GM12878 (cell line): ENCODE data around the gene SYCE1L. TPM values are rescaled to one million over a fixed set of nuclear protein-coding genes. Genes with fewer than 3 reads are reported as not detected.

Experiments
- ATAC-seq: fragments of 200-7000 bp; cut with Tn5 transposase; 3 replicates; pipeline ENCODE4 v1.9.1; 2020; ENCODE audit warnings: mild to moderate bottlenecking, moderate library complexity
- BruUV-seq: library from RNA; stranded (reverse); fragments of 400-500 nt; replicated peaks from 2 replicates; lab custom pipeline; 2021; lab: Mats Ljungman, UMichigan
- CTCF ChIA-PET: fragments of 300-600 bp; sonication (Branson Sonifier 250); formaldehyde crosslinking; extraction: SDS; loops from one replicate; lab custom pipeline; 2021; ENCODE audit warnings: inconsistent platforms; lab: Yijun Ruan, JAX
- POLR2A ChIA-PET: fragments of 350-600 bp; formaldehyde crosslinking; extraction: SDS; loops from one replicate; lab custom pipeline; 2021; ENCODE audit warnings: inconsistent platforms; lab: Charles Lee
- RAD21 ChIA-PET: fragments of 300-600 bp; sonication (Branson Sonifier 250); formaldehyde crosslinking; loops from one replicate; lab custom pipeline; 2023; ENCODE audit warnings: antibody characterized with exemption; ENCODE audit not compliant: unreplicated experiment; lab: Charles Lee
- SMC1A ChIA-PET: fragments of 300-600 bp; sonication (Branson Sonifier 250); formaldehyde crosslinking; loops from one replicate; lab custom pipeline; 2023; ENCODE audit not compliant: unreplicated experiment, uncharacterized antibody; lab: Charles Lee
- DNase-seq: peaks from one replicate; pipeline ENCODE4 v3.0.0-alpha.2; 2011; ENCODE audit warnings: low read depth, low spot score
- FAIRE-seq: peaks from 3 replicates; lab custom pipeline; 2011; peaks lifted over from hg19 to GRCh38; lab: Jason Lieb, UNC
- H2AFZ ChIP-seq: 2 replicates; pipeline ENCODE4 v1.6.0; 2011; ENCODE audit warnings: low read depth, low read length, control low read depth; ENCODE audit not compliant: control insufficient read depth
- H3K27ac ChIP-seq: 2 replicates; pipeline ENCODE4 v1.5.1; 2011; ENCODE audit warnings: control low read depth; ENCODE audit not compliant: control insufficient read depth, insufficient read depth
- H3K27me3 ChIP-seq, 2 experiments: replicated peaks in 1 of 2; 2 replicates each; pipeline versions ENCODE4 v1.6.0 to v1.6.1; 2011; ENCODE audit warnings: low read length in 1 of 2; ENCODE audit not compliant: control insufficient read depth in 2 of 2, insufficient read depth in 2 of 2
- H3K36me3 ChIP-seq, 2 experiments: 2 replicates each; pipeline ENCODE4 v1.5.1; 2011; ENCODE audit warnings: low read length in 1 of 2; ENCODE audit not compliant: control insufficient read depth in 2 of 2, insufficient read depth in 2 of 2
- H3K4me1 ChIP-seq: 2 replicates; pipeline ENCODE4 v1.6.1; 2011; ENCODE audit warnings: mild to moderate bottlenecking, low read length, moderate library complexity, mixed read lengths; ENCODE audit not compliant: control insufficient read depth, insufficient read depth
- H3K4me2 ChIP-seq: 2 replicates; pipeline ENCODE4 v1.6.0; 2011; ENCODE audit warnings: control low read depth; ENCODE audit not compliant: control insufficient read depth, insufficient read depth
- H3K4me3 ChIP-seq: fragments of 200-600 bp; sonication (generic); 2 replicates; pipeline ENCODE4 v1.5.1; 2016
- H3K79me2 ChIP-seq: 2 replicates; pipeline ENCODE4 v1.6.0; 2011; ENCODE audit warnings: low read length; ENCODE audit not compliant: control insufficient read depth, insufficient read depth
- H3K9ac ChIP-seq: 2 replicates; pipeline ENCODE4 v1.8.0; 2011; ENCODE audit warnings: low read length, control low read depth, mixed read lengths; ENCODE audit not compliant: control insufficient read depth, insufficient read depth
- H3K9me3 ChIP-seq: replicated peaks from 3 replicates; pipeline ENCODE4 v1.5.1; 2011; ENCODE audit warnings: mild to moderate bottlenecking, low read length; ENCODE audit not compliant: control insufficient read depth, insufficient read depth
- H4K20me1 ChIP-seq: 2 replicates; pipeline ENCODE4 v1.6.0; 2011; ENCODE audit not compliant: control insufficient read depth, insufficient read depth
- ESRRA ChIP-seq: IDR thresholded peaks from 2 replicates; pipeline ENCODE4 v1.6.1; 2012; ENCODE audit warnings: mild to moderate bottlenecking, low read length, improper control_type of control experiment
- ETV6 ChIP-seq, 2 experiments: fragments of 450-650 bp in 1 of 2; IDR thresholded peaks in 1 of 2; conservative IDR thresholded peaks in 1 of 2; 2 replicates each; pipeline ENCODE4 v1.6.1; 2014; ENCODE audit warnings: antibody characterized with exemption in 1 of 2, borderline replicate concordance in 1 of 2, low read depth in 1 of 2, mild to moderate bottlenecking in 1 of 2, moderate library complexity in 1 of 2
- KDM1A ChIP-seq: fragments of 200-600 bp; sonication (generic); IDR thresholded peaks from 2 replicates; pipeline ENCODE4 v1.6.1; 2016; ENCODE audit warnings: borderline replicate concordance
- NKRF ChIP-seq: fragments of 450-650 bp; conservative IDR thresholded peaks from 2 replicates; pipeline ENCODE4 v1.6.1; 2017; ENCODE audit warnings: mild to moderate bottlenecking, moderate library complexity
- PAX8 ChIP-seq: fragments of 450-650 bp; IDR thresholded peaks from 2 replicates; pipeline ENCODE4 v1.6.1; 2017; ENCODE audit warnings: mild to moderate bottlenecking, moderate library complexity
- SPI1 ChIP-seq: IDR thresholded peaks from 2 replicates; pipeline ENCODE4 v1.6.1; 2011; ENCODE audit warnings: low read depth, mild to moderate bottlenecking, low read length, moderate library complexity, borderline replicate concordance; ENCODE audit not compliant: insufficient read depth
- SREBF2 ChIP-seq: IDR thresholded peaks from 2 replicates; pipeline ENCODE4 v1.6.1; 2012; ENCODE audit warnings: mild to moderate bottlenecking, low read length
- SUZ12 ChIP-seq: fragments of 200-600 bp; sonication (generic); IDR thresholded peaks from one replicate; pipeline ENCODE4 v1.6.1; 2018; ENCODE audit warnings: antibody characterized with exemption, mild to moderate bottlenecking; ENCODE audit not compliant: unreplicated experiment
- ZZZ3 ChIP-seq: IDR thresholded peaks from 2 replicates; pipeline ENCODE4 v1.6.1; 2011; ENCODE audit warnings: low read depth; ENCODE audit not compliant: control insufficient read depth, insufficient read length
- WGBS: methylation state at CpG from one replicate; pipeline ENCODE4 v1.1.6; 2016; ENCODE audit warnings: low lambda C conversion rate; ENCODE audit not compliant: insufficient replicate concordance, insufficient coverage; ENCODE audit errors: missing lambda C conversion rate; 5-methylcytosine and 5-hydroxymethylcytosine counted together
- in situ Hi-C: fragments of 300-500 bp; cut with MboI; formaldehyde crosslinking; loops from 9 replicates; pipeline ENCODE4 v1.14.3; 2018; ENCODE audit warnings: mixed read lengths
- intact Hi-C: fragments of 100-400 bp; cut with micrococcal nuclease; formaldehyde crosslinking; loops from one replicate; pipeline ENCODE4 v1.14.2; 2022; ENCODE audit not compliant: unreplicated experiment
- polyA plus RNA-seq, 11 experiments: library from polyadenylated mRNA; depleted of rRNA in 4 of 11; unstranded in 6 of 11; stranded (reverse) in 5 of 11; fragments of >200 nt; fragmentation: Nextera tagmentation in 4 of 11; fragmentation: Illumina TruSeq in 1 of 11; extraction: Ambion mirVana in 4 of 11; extraction: Trizol in 1 of 11; gene quantifications; 1 replicate in 1 of 11; 2 replicates in 10 of 11; pipeline versions ENCODE4 v1.2.1 to v1.2.3, GENCODE V29; 2011 to 2016; ENCODE audit warnings: inconsistent platforms in 2 of 11, missing spikeins in 2 of 11, low read depth in 1 of 11
- total RNA-seq, 4 experiments: library from RNA; depleted of rRNA in 3 of 4; stranded (reverse); fragments of >200 nt in 3 of 4; fragmentation: Illumina TruSeq in 1 of 4; extraction: Trizol in 1 of 4; gene quantifications; 2 replicates each; pipeline versions ENCODE4 v1.2.1 to v1.2.3, GENCODE V29; 2013 to 2021
- TF ChIP-seq, protein P1 (sequence below): fragments of 450-650 bp; IDR thresholded peaks from 2 replicates; pipeline ENCODE4 v1.6.1; 2017; ENCODE audit warnings: mild to moderate bottlenecking, low read depth, inconsistent platforms; ENCODE audit not compliant: poor library complexity, severe bottlenecking

SYCE1L gene
- total and polyA plus RNA-seq, 10 of the 15 experiments (the other 5 are each of a cell fraction or from before 2014, with no cell fraction given), result 0.35 to 4.6 (median 0.91) TPM; not detected in 5

DNA sequence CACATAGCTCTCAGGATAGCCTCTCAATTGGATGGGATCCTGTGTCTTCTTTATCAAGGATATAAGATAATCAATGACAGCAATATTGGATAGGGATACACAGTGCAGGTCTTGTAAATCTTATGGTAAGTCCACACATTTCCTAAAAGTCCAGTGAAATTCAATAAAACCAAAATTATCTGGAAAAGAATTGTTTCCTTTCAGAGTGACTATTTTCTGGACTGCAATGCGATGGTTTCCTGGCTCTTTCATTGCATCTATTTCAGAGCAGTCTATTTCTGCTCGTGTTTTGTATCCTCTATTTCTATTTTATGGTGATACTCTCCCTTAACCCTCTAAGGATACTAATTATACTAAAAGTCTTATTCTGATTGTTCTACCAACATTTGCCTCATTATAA is 32.5 kb upstream of the SYCE1L start:
- intact Hi-C loops (loop anchor here (10.0 kb wide), 1 partner anchor 892 kb away; the partner anchor contains the start of gene CNTNAP4), in situ Hi-C loops (loop anchor here (10.0 kb wide), 1 partner anchor 502 kb away; no protein-coding TSS in a partner anchor)
- no peak overlapping the region for H3K4me3 ChIP-seq
- ChIA-PET SMC1A (interaction anchor here (0.7 kb wide), 1 partner anchor 508 kb away, joined by 3 read pairs; no protein-coding TSS in a partner anchor), CTCF (interaction anchor here (0.7 to 1.4 kb wide), 3 partner anchors 12 to 512 kb away, joined by 3 read pairs; no protein-coding TSS in a partner anchor), POLR2A (no interaction called here), RAD21 (no interaction called here)
- no peaks in the 10 kb centered on the region for H3K27me3 ChIP-seq
- no peak for DNase-seq
- FAIRE-seq, result no peak
- H3K36me3 ChIP-seq, result no peaks in the 10 kb centered on the region
- H3K27ac ChIP-seq, result no peak overlapping the region
- no peaks in the 10 kb centered on the region for H4K20me1 ChIP-seq
- BruUV-seq, result no TSS peak
- TF ChIP-seq ESRRA (no peak), SPI1 (no peak), ZZZ3 (no peak), KDM1A (no peak), PAX8 (no peak), SUZ12 (no peak), ETV6 (conservative IDR thresholded peaks at IDR 0.05 in 1 of 2, IDR thresholded peaks at IDR 0.05 in 1 of 2; ENCODE audit: borderline replicate concordance in 1 of 2, low read depth in 1 of 2) (no peak), SREBF2 (no peak), NKRF (no peak)
- TF ChIP-seq, protein P1, sequence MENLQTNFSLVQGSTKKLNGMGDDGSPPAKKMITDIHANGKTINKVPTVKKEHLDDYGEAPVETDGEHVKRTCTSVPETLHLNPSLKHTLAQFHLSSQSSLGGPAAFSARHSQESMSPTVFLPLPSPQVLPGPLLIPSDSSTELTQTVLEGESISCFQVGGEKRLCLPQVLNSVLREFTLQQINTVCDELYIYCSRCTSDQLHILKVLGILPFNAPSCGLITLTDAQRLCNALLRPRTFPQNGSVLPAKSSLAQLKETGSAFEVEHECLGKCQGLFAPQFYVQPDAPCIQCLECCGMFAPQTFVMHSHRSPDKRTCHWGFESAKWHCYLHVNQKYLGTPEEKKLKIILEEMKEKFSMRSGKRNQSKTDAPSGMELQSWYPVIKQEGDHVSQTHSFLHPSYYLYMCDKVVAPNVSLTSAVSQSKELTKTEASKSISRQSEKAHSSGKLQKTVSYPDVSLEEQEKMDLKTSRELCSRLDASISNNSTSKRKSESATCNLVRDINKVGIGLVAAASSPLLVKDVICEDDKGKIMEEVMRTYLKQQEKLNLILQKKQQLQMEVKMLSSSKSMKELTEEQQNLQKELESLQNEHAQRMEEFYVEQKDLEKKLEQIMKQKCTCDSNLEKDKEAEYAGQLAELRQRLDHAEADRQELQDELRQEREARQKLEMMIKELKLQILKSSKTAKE, result no peak
- H3K9ac ChIP-seq, result no peak overlapping the region
- H3K79me2 ChIP-seq, result no peaks in the 10 kb centered on the region
- no peak overlapping the region for H2AFZ ChIP-seq
- ATAC-seq, result no peak
- H3K4me1 ChIP-seq, result no peaks in the 10 kb centered on the region
- H3K9me3 ChIP-seq, result no peaks in the 10 kb centered on the region
- WGBS, result 4% methylated on average over 2 of the region's 2 CpGs
- H3K4me2 ChIP-seq, result no peak overlapping the region
